Left lung (tissue), 10 donors: ENCODE data around the gene FYTTD1. TPM values are rescaled to one million over a fixed set of nuclear protein-coding genes. Genes with fewer than 3 reads are reported as not detected.

Source experiments
- ATAC-seq: fragments of 200-7000 bp; cut with Tn5 transposase; one replicate; pipeline ENCODE4 v1.9.1; 2020; ENCODE audit warnings: moderate library complexity
- DNase-seq, 4 donors: peaks; one replicate each; pipeline ENCODE4 v3.0.0-alpha.2; 2013 to 2020
- H3K27ac ChIP-seq, 2 donors: fragments of 200-600 bp; sonication (generic) in 1 of 2; one replicate each; pipeline versions ENCODE4 v1.5.0 to v1.8.0; 2020 to 2021
- H3K27me3 ChIP-seq, 2 donors: fragments of 200-600 bp; sonication (generic) in 1 of 2; one replicate each; pipeline versions ENCODE4 v1.5.0 to v1.8.0; 2020 to 2021
- H3K36me3 ChIP-seq, 2 donors: fragments of 200-600 bp; sonication (generic) in 1 of 2; one replicate each; pipeline versions ENCODE4 v1.5.0 to v1.8.0; 2020 to 2021
- H3K4me1 ChIP-seq, 2 donors: fragments of 200-600 bp; one replicate each; pipeline ENCODE4 v1.8.0; 2021
- H3K4me3 ChIP-seq, 2 donors: fragments of 200-600 bp; sonication (generic) in 1 of 2; one replicate each; pipeline versions ENCODE4 v1.5.0 to v1.8.0; 2020 to 2021; ENCODE audit warnings: mild to moderate bottlenecking in 1 of 2
- H3K9me3 ChIP-seq, 2 donors: fragments of 200-600 bp; sonication (generic) in 1 of 2; one replicate each; pipeline versions ENCODE4 v1.5.0 to v1.8.0; 2020 to 2021
- intact Hi-C, 2 donors: fragments of 100-400 bp; cut with DNase I; formaldehyde crosslinking; loops; one replicate each; pipeline versions ENCODE4 v1.11.2 to v1.14.2; 2022
- polyA plus RNA-seq, 6 donors: library from polyadenylated mRNA; unstranded; fragments of 120-200 nt; gene quantifications; one replicate each; pipeline ENCODE4 v1.2.1, GENCODE V29; 2013; ENCODE audit not compliant: insufficient read length in 6 of 6
- total RNA-seq, 2 donors: library from RNA; stranded (reverse); fragmentation: NEBNext Ultra II Directional; extraction: Animal tissue kit (Norgen Biotek cat#: 25700); gene quantifications; one replicate each; pipeline ENCODE4 v1.2.1, GENCODE V29; 2021
- TF ChIP-seq, protein P1 (sequence below), 2 donors: fragments of 200-600 bp; sonication (generic) in 1 of 2; IDR thresholded peaks; one replicate each; pipeline versions ENCODE4 v1.5.0 to v1.8.0; 2021; ENCODE audit warnings: antibody characterized with exemption in 2 of 2
- donor health status: DM: no; HTN: yes; CAD: no.
- donor health status: DM: no; HTN: no; CAD: no.

Gene FYTTD1
- total and polyA plus RNA-seq, 8 donors = 46.8 to 115 (median 92.4) TPM

DNA sequence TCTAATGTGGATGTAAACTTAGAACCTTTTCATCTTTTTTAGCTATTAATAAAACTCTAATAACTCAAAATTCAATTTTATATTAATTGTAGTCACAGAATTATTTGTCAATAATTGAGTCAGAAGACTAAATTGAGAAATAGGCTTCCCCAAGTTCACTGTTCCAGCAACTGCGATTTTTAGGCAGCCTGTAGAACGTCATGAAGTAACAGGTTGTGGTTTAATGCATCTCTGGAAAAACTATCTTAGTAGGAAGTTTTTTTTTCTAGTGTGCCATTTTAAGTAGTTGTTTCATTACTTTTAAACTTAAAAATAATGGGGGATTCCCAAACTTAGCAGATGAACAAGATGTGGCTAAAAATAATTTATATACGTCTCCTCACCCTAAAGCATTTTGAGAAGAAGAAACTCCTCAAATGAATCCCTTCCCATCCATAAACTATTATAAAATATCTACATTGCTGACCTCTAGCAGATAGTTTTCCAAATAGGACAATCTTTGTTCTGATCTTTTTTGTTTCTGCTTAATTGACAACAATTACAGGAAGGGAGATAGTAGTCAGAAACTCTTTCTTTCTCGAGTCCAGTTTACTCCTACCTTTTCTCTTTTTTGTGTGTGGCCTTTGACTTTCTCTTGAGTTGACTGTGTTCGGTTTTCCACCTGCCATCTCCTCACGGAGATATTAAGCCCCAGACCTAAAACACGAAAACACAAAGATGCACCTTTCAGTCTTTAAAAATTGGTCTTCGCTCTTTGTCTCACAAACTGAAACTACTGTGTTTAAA is 84.4 kb downstream of the FYTTD1 start:
- Histone ChIP-seq H3K27ac (no peak overlapping the region), H3K9me3 (no peaks in the 10 kb centered on the region), H3K4me3 (no peak overlapping the region), H3K4me1 (no peaks in the 10 kb centered on the region), H3K27me3 (no peaks in the 10 kb centered on the region), H3K36me3 (peaks cover 0 to 76% of the 10 kb centered on the region in 2 donors)
- DNase-seq = no peak
- no peak for ATAC-seq
- intact Hi-C loops = no loop called here
- TF ChIP-seq, protein P1, sequence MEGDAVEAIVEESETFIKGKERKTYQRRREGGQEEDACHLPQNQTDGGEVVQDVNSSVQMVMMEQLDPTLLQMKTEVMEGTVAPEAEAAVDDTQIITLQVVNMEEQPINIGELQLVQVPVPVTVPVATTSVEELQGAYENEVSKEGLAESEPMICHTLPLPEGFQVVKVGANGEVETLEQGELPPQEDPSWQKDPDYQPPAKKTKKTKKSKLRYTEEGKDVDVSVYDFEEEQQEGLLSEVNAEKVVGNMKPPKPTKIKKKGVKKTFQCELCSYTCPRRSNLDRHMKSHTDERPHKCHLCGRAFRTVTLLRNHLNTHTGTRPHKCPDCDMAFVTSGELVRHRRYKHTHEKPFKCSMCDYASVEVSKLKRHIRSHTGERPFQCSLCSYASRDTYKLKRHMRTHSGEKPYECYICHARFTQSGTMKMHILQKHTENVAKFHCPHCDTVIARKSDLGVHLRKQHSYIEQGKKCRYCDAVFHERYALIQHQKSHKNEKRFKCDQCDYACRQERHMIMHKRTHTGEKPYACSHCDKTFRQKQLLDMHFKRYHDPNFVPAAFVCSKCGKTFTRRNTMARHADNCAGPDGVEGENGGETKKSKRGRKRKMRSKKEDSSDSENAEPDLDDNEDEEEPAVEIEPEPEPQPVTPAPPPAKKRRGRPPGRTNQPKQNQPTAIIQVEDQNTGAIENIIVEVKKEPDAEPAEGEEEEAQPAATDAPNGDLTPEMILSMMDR (IDR thresholded peaks at IDR 0.05) = no peak

DNA sequence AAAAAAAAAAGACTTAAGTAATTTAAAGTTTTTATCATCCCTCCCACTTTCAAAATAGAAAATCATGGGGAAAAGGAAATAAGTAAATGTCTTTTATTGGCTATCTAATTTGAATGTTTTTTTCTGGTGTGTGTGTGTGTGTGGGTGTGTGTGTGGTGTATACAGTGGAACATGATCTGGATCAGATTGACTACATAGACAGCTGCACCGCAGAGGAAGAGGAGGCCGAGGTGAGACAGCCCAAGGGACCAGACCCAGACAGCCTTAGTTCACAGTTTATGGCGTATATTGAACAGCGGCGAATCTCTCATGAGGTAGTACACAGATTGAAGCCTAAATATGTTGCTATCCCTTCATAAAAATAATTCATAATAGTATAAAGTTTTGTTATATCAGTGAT is 85.8 kb downstream of the FYTTD1 start:
- Histone ChIP-seq H3K4me3 (no peak overlapping the region), H3K4me1 (no peaks in the 10 kb centered on the region), H3K27ac (no peak overlapping the region), H3K36me3 (peaks cover 3 to 80% of the 10 kb centered on the region in 2 donors), H3K9me3 (no peaks in the 10 kb centered on the region), H3K27me3 (no peaks in the 10 kb centered on the region)
- intact Hi-C loops = no loop called here
- TF ChIP-seq, protein P1 (IDR thresholded peaks at IDR 0.05) = no peak
- no peak for ATAC-seq
- no peak for DNase-seq

DNA sequence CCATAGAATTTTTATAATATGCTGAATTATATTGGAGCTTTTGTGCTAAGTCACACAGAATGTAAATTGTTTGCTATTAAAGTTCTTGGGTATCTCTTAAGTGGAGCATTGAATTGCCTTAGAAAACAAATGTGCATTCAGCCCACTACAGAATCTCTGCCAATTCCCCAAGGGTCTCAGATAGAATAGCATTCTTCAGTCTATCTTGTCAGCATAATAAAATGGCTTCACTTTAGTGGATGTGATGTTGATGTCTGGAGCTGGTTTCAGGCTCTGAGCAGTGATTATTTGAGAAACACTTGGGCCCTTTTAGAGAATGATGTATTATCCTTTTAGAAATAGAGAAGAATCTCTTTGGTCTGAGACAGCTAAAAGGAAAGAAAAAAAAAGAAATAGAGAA is 86.6 kb downstream of the FYTTD1 start:
- Histone ChIP-seq H3K4me3 (no peak overlapping the region), H3K36me3 (peaks cover 3 to 80% of the 10 kb centered on the region in 2 donors), H3K9me3 (no peaks in the 10 kb centered on the region), H3K4me1 (no peaks in the 10 kb centered on the region), H3K27ac (no peak overlapping the region), H3K27me3 (no peaks in the 10 kb centered on the region)
- intact Hi-C loops = no loop called here
- ATAC-seq (no peak), DNase-seq (no peak)
- TF ChIP-seq, protein P1 (IDR thresholded peaks at IDR 0.05) = no peak

Other genes starting within 250 kb of the FYTTD1 start
- gene BDH1, start 193.9 kb upstream of the FYTTD1 start, total RNA-seq = 10 to 100 TPM; 15.5 to 22.0 TPM
- 10 to 100 TPM; 16.7 to 21.0 (median 19.3) TPM for gene BDH1, start 193.9 kb upstream of the FYTTD1 start, polyA plus RNA-seq
- gene RUBCN, start 13.0 kb upstream of the FYTTD1 start, total RNA-seq = 10 to 100 TPM; 32.3 to 33.0 TPM
- gene RUBCN, start 13.0 kb upstream of the FYTTD1 start, polyA plus RNA-seq = 10 to 100 TPM; 12.3 to 16.6 (median 14.1) TPM
- gene LRCH3, start 41.4 kb downstream of the FYTTD1 start, total RNA-seq = 10 to 100 TPM; 36.8 to 40.1 TPM
- gene LRCH3, start 41.4 kb downstream of the FYTTD1 start, polyA plus RNA-seq = 10 to 100 TPM; 51.5 to 66.3 (median 55.4) TPM
- gene RPL35A, start 200.3 kb downstream of the FYTTD1 start, total RNA-seq = 100 to 1,000 TPM; 684 to 736 TPM
- gene RPL35A, start 200.3 kb downstream of the FYTTD1 start, polyA plus RNA-seq = 1,000 to 10,000 TPM; 2,074 to 2,285 (median 2,135) TPM
- 10 to 100 TPM in 1 of 2 donors, 1 to 10 TPM in 1; 9.7 to 10.3 TPM for gene LMLN, start 210.3 kb downstream of the FYTTD1 start, total RNA-seq
- 10 to 100 TPM in 4 of 6 donors, 1 to 10 TPM in 2; 9.0 to 12.2 (median 10.0) TPM for gene LMLN, start 210.3 kb downstream of the FYTTD1 start, polyA plus RNA-seq